H9 (cell line): ENCODE measurements around the gene ZP1. TPM values are rescaled to one million over a fixed set of nuclear protein-coding genes. Genes with fewer than 3 reads are reported as not detected.
A peak's percentile ranks its signal among the peaks of the same experiment; 100 is the strongest.

ENCODE experiments used
- DNase-seq: peaks from one replicate; pipeline ENCODE4 v3.0.0-alpha.2; 2017
- H2AFZ ChIP-seq: one replicate; pipeline ENCODE4 v1.6.1; 2013; ENCODE audit warnings: mild to moderate bottlenecking, low read length, control low read depth, moderate library complexity
- H2AK5ac ChIP-seq: 2 replicates; pipeline ENCODE4 v1.6.1; 2013; ENCODE audit warnings: low read length, control low read depth, mixed read lengths; ENCODE audit not compliant: insufficient read length
- H2BK120ac ChIP-seq: one replicate; pipeline ENCODE4 v1.6.1; 2013; ENCODE audit warnings: low read depth, mild to moderate bottlenecking, low read length, control low read depth, inconsistent platforms; ENCODE audit not compliant: poor library complexity, severe bottlenecking
- H2BK12ac ChIP-seq: 2 replicates; pipeline ENCODE4 v1.6.1; 2013; ENCODE audit warnings: low read length, control low read depth, mixed read lengths, low read depth; ENCODE audit not compliant: insufficient read length
- H2BK15ac ChIP-seq: 2 replicates; pipeline ENCODE4 v1.6.1; 2013; ENCODE audit warnings: low read depth, low read length, control low read depth
- H2BK20ac ChIP-seq: one replicate; pipeline ENCODE4 v1.6.1; 2013; ENCODE audit warnings: low read depth, mild to moderate bottlenecking, low read length, control low read depth, inconsistent platforms; ENCODE audit not compliant: poor library complexity, severe bottlenecking
- H2BK5ac ChIP-seq: 2 replicates; pipeline ENCODE4 v1.6.1; 2013; ENCODE audit warnings: low read length, control low read depth, mixed read lengths; ENCODE audit not compliant: insufficient read length
- H3K14ac ChIP-seq: 2 replicates; pipeline ENCODE4 v1.6.1; 2013; ENCODE audit warnings: low read length, control low read depth; ENCODE audit not compliant: insufficient read depth
- H3K18ac ChIP-seq: 2 replicates; pipeline ENCODE4 v1.6.1; 2013; ENCODE audit warnings: low read depth, mild to moderate bottlenecking, mixed read lengths, low read length, control low read depth; ENCODE audit not compliant: insufficient read length
- H3K23ac ChIP-seq: 2 replicates; pipeline ENCODE4 v1.6.1; 2013; ENCODE audit warnings: low read length, control low read depth, mixed read lengths, low read depth; ENCODE audit not compliant: insufficient read length
- H3K23me2 ChIP-seq: 2 replicates; pipeline ENCODE4 v1.6.1; 2013; ENCODE audit warnings: low read depth, mild to moderate bottlenecking, mixed read lengths, low read length, control low read depth; ENCODE audit not compliant: insufficient read length, poor library complexity, severe bottlenecking
- H3K27ac ChIP-seq: 2 replicates; pipeline ENCODE4 v1.5.1; 2013; ENCODE audit warnings: low read length, control low read depth, mixed read lengths, low read depth; ENCODE audit not compliant: insufficient read length
- H3K27me3 ChIP-seq: 2 replicates; pipeline ENCODE4 v1.6.1; 2013; ENCODE audit warnings: low read length, control low read depth, inconsistent platforms; ENCODE audit not compliant: insufficient read depth
- H3K4ac ChIP-seq: 2 replicates; pipeline ENCODE4 v1.6.1; 2013; ENCODE audit warnings: low read depth, mild to moderate bottlenecking, control low read depth, inconsistent platforms, low read length, moderate library complexity
- H3K4me1 ChIP-seq: 2 replicates; pipeline ENCODE4 v1.6.1; 2013; ENCODE audit warnings: low read length, control low read depth, inconsistent platforms; ENCODE audit not compliant: insufficient read depth
- H3K4me2 ChIP-seq: 2 replicates; pipeline ENCODE4 v1.6.1; 2013; ENCODE audit warnings: low read length, control low read depth, mixed read lengths; ENCODE audit not compliant: insufficient read length, insufficient read depth
- H3K56ac ChIP-seq: 2 replicates; pipeline ENCODE4 v1.6.1; 2013; ENCODE audit warnings: low read depth, mild to moderate bottlenecking, mixed read lengths, low read length, control low read depth; ENCODE audit not compliant: insufficient read length
- H3K79me1 ChIP-seq: 2 replicates; pipeline ENCODE4 v1.6.1; 2013; ENCODE audit warnings: low read depth, mild to moderate bottlenecking, moderate library complexity, low read length, control low read depth, inconsistent platforms; ENCODE audit not compliant: insufficient read depth, poor library complexity, severe bottlenecking
- H3K79me2 ChIP-seq: 2 replicates; pipeline ENCODE4 v1.6.1; 2013; ENCODE audit warnings: low read length, control low read depth, inconsistent platforms; ENCODE audit not compliant: insufficient read depth
- H3K9ac ChIP-seq: 2 replicates; pipeline ENCODE4 v1.6.1; 2013; ENCODE audit warnings: low read length, control low read depth, mixed read lengths; ENCODE audit not compliant: insufficient read length; ENCODE audit errors: extremely low read depth
- H3K9me3 ChIP-seq: one replicate; pipeline ENCODE4 v1.6.1; 2013; ENCODE audit warnings: low read depth, low read length, inconsistent platforms; ENCODE audit not compliant: control insufficient read depth
- H3T11ph ChIP-seq: one replicate; pipeline ENCODE4 v1.6.1; 2013; ENCODE audit warnings: mild to moderate bottlenecking, low read length, control low read depth, inconsistent platforms
- H4K20me1 ChIP-seq: one replicate; pipeline ENCODE4 v1.6.1; 2013; ENCODE audit not compliant: control insufficient read depth, insufficient read length, insufficient read depth
- H4K5ac ChIP-seq: 2 replicates; pipeline ENCODE4 v1.6.1; 2013; ENCODE audit warnings: low read depth, mild to moderate bottlenecking, mixed read lengths, low read length, control low read depth; ENCODE audit not compliant: insufficient read length
- H4K8ac ChIP-seq: replicated peaks from 2 replicates; pipeline ENCODE4 v1.6.1; 2013; ENCODE audit warnings: low read length, control low read depth, mixed read lengths, low read depth; ENCODE audit not compliant: insufficient read length
- H4K91ac ChIP-seq: 2 replicates; pipeline ENCODE4 v1.6.1; 2013; ENCODE audit warnings: low read depth, mild to moderate bottlenecking, moderate library complexity, mixed read lengths, low read length, control low read depth; ENCODE audit not compliant: insufficient read length
- H3K27ac Mint-ChIP-seq, 3 experiments: 2 replicates in 2 of 3; 3 replicates in 1 of 3; pipeline ENCODE4 v1.8.0; 2020 to 2021; ENCODE audit warnings: mixed read lengths in 3 of 3, mild to moderate bottlenecking in 1 of 3, moderate library complexity in 1 of 3
- H3K27me3 Mint-ChIP-seq: 2 replicates; pipeline ENCODE4 v1.8.0; 2021; ENCODE audit warnings: low read depth, mild to moderate bottlenecking, moderate library complexity, mixed read lengths
- H3K36me3 Mint-ChIP-seq, 3 experiments: 2 replicates in 2 of 3; 3 replicates in 1 of 3; pipeline ENCODE4 v1.8.0; 2020 to 2021; ENCODE audit warnings: low read depth in 3 of 3, mixed read lengths in 3 of 3; ENCODE audit not compliant: insufficient read depth in 1 of 3
- H3K4me1 Mint-ChIP-seq, 2 experiments: 2 replicates each; pipeline ENCODE4 v1.8.0; 2020; ENCODE audit warnings: mixed read lengths in 2 of 2
- H3K4me3 Mint-ChIP-seq, 2 experiments: 2 replicates in 1 of 2; 3 replicates in 1 of 2; pipeline ENCODE4 v1.8.0; 2020 to 2021; ENCODE audit warnings: mild to moderate bottlenecking in 2 of 2, mixed read lengths in 2 of 2, moderate library complexity in 1 of 2
- H3K9me3 Mint-ChIP-seq, 2 experiments: 2 replicates in 1 of 2; 3 replicates in 1 of 2; pipeline ENCODE4 v1.8.0; 2020; ENCODE audit warnings: mild to moderate bottlenecking in 2 of 2, mixed read lengths in 2 of 2, moderate library complexity in 1 of 2
- CTCF ChIP-seq: fragments of 200-600 bp; sonication (generic); conservative IDR thresholded peaks from 3 replicates; pipeline ENCODE4 v1.8.0; 2021; ENCODE audit warnings: antibody characterized with exemption, mild to moderate bottlenecking
- WGBS: extraction: QIAGEN DNeasy Blood & Tissue Kit; methylation state at CpG from one replicate; pipeline ENCODE4 v1.1.7; 2013; ENCODE audit warnings: missing lambda C conversion rate, low lambda C conversion rate, mixed read lengths; ENCODE audit not compliant: insufficient read length; ENCODE audit errors: extremely low coverage; 5-methylcytosine and 5-hydroxymethylcytosine counted together
- total RNA-seq: library from RNA; stranded (reverse); gene quantifications from 2 replicates; pipeline ENCODE4 v1.2.1, GENCODE V29; 2021

Gene ZP1
- total RNA-seq, 1 experiment from 2014 or later: not detected

DNA sequence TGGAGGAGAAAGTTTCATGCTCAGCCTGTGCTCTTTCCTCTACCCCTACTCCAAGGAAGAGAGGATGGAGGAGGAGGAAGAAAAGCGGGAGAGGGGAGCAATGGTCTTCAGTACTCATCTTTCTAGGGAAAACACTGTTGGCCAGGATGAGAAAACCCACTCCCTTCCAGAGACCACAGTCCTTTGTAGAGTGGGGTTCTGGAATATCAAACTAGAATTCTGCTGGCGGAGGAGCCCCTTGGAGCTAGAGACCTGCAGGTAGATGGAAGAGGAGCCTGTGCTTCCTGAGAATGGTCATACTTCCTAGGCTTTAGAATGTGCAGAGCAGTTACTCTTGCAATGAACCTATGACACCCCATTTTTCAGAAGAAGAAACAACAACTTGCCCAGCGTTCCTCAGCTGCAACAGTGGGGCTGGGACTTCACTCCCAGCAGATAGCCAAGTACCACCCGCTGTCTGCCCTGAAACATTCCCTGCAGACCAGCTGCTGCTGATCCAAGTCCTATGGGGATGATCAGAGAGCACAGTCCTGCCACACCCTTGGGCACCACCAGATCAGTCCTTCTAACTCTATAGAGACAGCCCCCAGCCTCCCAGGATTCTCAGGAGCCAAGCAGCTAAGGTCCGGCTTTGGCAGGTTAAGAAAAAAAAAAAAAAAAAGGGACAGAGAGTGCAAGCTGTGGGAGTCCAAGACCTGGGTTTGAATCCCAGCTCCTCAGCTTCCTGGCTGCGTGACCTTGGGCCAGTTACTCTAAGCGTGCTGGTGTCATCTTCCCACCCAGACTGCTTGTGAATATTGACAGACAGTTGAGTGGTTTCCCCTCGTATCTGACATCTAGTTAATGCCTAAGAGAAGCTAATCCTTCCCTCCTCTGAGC, 12.3 kb upstream of the ZP1 start:
- H4K91ac ChIP-seq: no peak overlapping the region
- H3K4me1 ChIP-seq: no peaks in the 10 kb centered on the region; the same call in 1 of the 2 replicates
- H3K18ac ChIP-seq: no peak overlapping the region
- H2BK12ac ChIP-seq: no peak overlapping the region
- no peak overlapping the region for H3K14ac ChIP-seq
- DNase-seq: no peak
- no peaks in the 10 kb centered on the region for H3K9me3 ChIP-seq
- H3K27ac Mint-ChIP-seq: peak overlapping the region in 1 of 3 experiments; percentile 11; a peak in 1 of 7 replicates
- no peak overlapping the region for H3K27ac ChIP-seq
- no peaks in the 10 kb centered on the region for H3K79me1 ChIP-seq
- peaks cover 10 to 21% (median 19%) of the 10 kb centered on the region in 3 experiments for H3K36me3 Mint-ChIP-seq
- no peak overlapping the region for H3K4ac ChIP-seq
- no peak overlapping the region for H2BK20ac ChIP-seq
- H3K4me2 ChIP-seq: no peak overlapping the region
- no peak overlapping the region for H2AK5ac ChIP-seq
- no peak overlapping the region for H2BK15ac ChIP-seq
- H3K23ac ChIP-seq: no peak overlapping the region
- no peaks in the 10 kb centered on the region for H3K79me2 ChIP-seq
- H3K56ac ChIP-seq: no peak overlapping the region
- WGBS: no CpG with 5 or more reads among the region's 8 CpGs
- H2BK120ac ChIP-seq: no peak overlapping the region
- H2AFZ ChIP-seq: no peak overlapping the region
- H3T11ph ChIP-seq: no peak overlapping the region
- no peak overlapping the region for H4K5ac ChIP-seq
- no peaks in the 10 kb centered on the region for H3K9me3 Mint-ChIP-seq
- H3K9ac ChIP-seq: no peak overlapping the region
- H4K20me1 ChIP-seq: no peaks in the 10 kb centered on the region
- H3K4me1 Mint-ChIP-seq: no peaks in the 10 kb centered on the region
- no peaks in the 10 kb centered on the region for H3K23me2 ChIP-seq
- H3K27me3 Mint-ChIP-seq: peaks cover 2% of the 10 kb centered on the region; the same call in 1 of the 2 replicates
- H3K27me3 ChIP-seq: no peaks in the 10 kb centered on the region
- H4K8ac ChIP-seq: no peak overlapping the region
- H2BK5ac ChIP-seq: no peak overlapping the region
- no peak overlapping the region; a peak in 1 of 5 replicates for H3K4me3 Mint-ChIP-seq
- TF ChIP-seq CTCF: no peak
